Measurements from ENCODE around the gene FLNA.

The FLNA gene

DNA sequence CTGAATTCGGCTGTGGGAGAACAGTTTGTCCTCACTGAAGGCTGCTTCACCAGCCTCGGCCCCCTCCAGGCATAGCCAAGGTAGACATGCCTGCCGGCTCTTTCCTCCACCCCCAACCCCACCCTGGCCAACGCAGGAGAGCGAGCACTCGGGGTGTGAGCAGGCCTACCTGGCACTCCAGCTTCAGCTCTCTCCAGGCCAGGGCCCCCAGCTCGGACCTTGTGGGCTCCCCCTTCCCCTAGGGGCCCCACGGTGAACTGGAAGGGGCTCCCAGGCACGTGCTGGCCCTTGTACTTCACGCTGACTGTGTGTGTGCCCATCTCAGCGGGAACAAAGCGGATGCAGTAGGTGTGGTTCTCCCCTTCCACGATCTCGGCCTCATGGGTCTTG is 22.4 kb downstream of the FLNA start:
- Histone ChIP-seq H3K9me2 (replicated peaks; ENCODE audit: insufficient read depth, low read length) (no peaks in the 10 kb centered on the region), H3K4me3 (ENCODE audit: low read length) (no peak overlapping the region), H3K9ac (ENCODE audit: low read length) (no peak overlapping the region), H3K4me2 (ENCODE audit: low read depth, low read length) (no peak overlapping the region), H3F3A (ENCODE audit: insufficient read depth, low read length) (no peaks in the 10 kb centered on the region), H3K4me1 (ENCODE audit: low read length) (no peaks in the 10 kb centered on the region), H3K27ac (ENCODE audit: low read length) (no peak overlapping the region), H4K20me1 (ENCODE audit: insufficient read depth, low read length) (no peaks in the 10 kb centered on the region), H3K9me3 (replicated peaks; ENCODE audit: insufficient read depth, low read length) (no peaks in the 10 kb centered on the region), H2AFZ (ENCODE audit: low read length) (no peak overlapping the region), H3K36me3 (replicated peaks; ENCODE audit: insufficient read depth, low read length) (no peaks in the 10 kb centered on the region), H3K79me2 (ENCODE audit: low read length) (no peaks in the 10 kb centered on the region), H3K27me3 (replicated peaks; ENCODE audit: insufficient read depth, low read length) (no peaks in the 10 kb centered on the region)
- no peak for DNase-seq
- TF ChIP-seq CTCF (IDR thresholded peaks at IDR 0.05; ENCODE audit: low read length) (no peak), EZH2 (optimal IDR thresholded peaks at IDR 0.05; ENCODE audit: low read depth, low read length) (no peak), EZH2phosphoT487 (IDR thresholded peaks at IDR 0.05; ENCODE audit: low read length) (no peak)

DNA sequence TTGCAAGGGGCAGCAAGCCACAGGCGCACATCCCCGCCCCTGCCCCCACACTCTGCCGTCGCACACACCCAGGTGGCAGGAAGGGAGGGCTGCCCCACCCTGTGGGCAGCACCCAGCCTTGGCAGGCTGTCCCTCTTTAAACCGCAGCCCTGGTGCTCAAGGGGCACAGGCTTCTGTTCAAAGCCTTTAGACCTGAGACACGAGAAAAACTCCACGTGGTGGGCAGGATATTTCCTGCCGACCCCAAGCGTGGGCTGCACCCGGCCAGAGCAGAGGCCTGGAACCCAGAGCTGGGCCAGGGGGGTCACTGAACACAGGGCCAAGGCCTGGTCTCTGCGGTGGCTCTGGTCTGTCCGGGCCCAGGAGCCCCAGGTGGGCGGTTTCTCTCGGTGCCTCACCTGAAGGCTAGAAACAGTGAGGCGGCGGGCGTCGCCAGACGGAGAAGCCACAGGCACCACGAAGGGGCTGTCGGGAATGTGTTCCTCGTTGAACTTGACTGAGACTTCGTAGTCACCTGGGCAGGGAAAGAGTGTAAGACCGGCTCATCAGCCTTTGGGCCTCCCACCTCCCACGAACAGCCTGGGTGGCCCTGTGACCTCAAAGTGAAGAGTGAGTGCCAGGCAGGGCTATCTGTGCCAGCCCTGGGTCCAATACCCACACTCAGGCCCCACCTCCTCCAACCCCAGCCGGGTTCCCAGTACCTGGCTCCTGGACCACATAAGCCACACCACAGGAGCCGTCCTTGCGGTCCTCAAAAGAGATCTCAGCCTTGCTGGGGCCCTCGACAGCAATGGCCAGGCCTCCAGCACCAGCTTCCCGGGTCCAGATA is 23.0 kb downstream of the FLNA start:
- Histone ChIP-seq H3K4me3 (ENCODE audit: low read length) (no peak overlapping the region), H3K9me3 (replicated peaks; ENCODE audit: insufficient read depth, low read length) (no peaks in the 10 kb centered on the region), H3K9ac (ENCODE audit: low read length) (no peak overlapping the region), H3K4me2 (ENCODE audit: low read depth, low read length) (no peak overlapping the region), H3K79me2 (ENCODE audit: low read length) (no peaks in the 10 kb centered on the region), H4K20me1 (ENCODE audit: insufficient read depth, low read length) (no peaks in the 10 kb centered on the region), H3F3A (ENCODE audit: insufficient read depth, low read length) (no peaks in the 10 kb centered on the region), H3K27me3 (replicated peaks; ENCODE audit: insufficient read depth, low read length) (no peaks in the 10 kb centered on the region), H3K36me3 (replicated peaks; ENCODE audit: insufficient read depth, low read length) (no peaks in the 10 kb centered on the region), H3K27ac (ENCODE audit: low read length) (no peak overlapping the region), H3K4me1 (ENCODE audit: low read length) (no peaks in the 10 kb centered on the region), H2AFZ (ENCODE audit: low read length) (no peak overlapping the region), H3K9me2 (replicated peaks; ENCODE audit: insufficient read depth, low read length) (no peaks in the 10 kb centered on the region)
- no peak for DNase-seq
- TF ChIP-seq EZH2phosphoT487 (IDR thresholded peaks at IDR 0.05; ENCODE audit: low read length) = no peak
- TF ChIP-seq CTCF (IDR thresholded peaks at IDR 0.05; ENCODE audit: low read length) = no peak
- TF ChIP-seq EZH2 (optimal IDR thresholded peaks at IDR 0.05; ENCODE audit: low read depth, low read length) = no peak

GRCh38 chrX:154350429-154351182 is 23.8 kb downstream of the FLNA start:
- Histone ChIP-seq H3K36me3 (replicated peaks; ENCODE audit: insufficient read depth, low read length) (no peaks in the 10 kb centered on the region), H3K27me3 (replicated peaks; ENCODE audit: insufficient read depth, low read length) (no peaks in the 10 kb centered on the region)

More at GRCh38 chrX:154350429-154351182, 23.8 kb downstream of the FLNA start:
- Histone ChIP-seq H3K27ac (ENCODE audit: low read length) (no peak overlapping the region), H3K4me2 (ENCODE audit: low read depth, low read length) (no peak overlapping the region), H3K4me3 (ENCODE audit: low read length) (no peak overlapping the region), H3K9me3 (replicated peaks; ENCODE audit: insufficient read depth, low read length) (no peaks in the 10 kb centered on the region), H3K79me2 (ENCODE audit: low read length) (no peaks in the 10 kb centered on the region), H3K9ac (ENCODE audit: low read length) (no peak overlapping the region), H3K4me1 (ENCODE audit: low read length) (no peaks in the 10 kb centered on the region), H3K9me2 (replicated peaks; ENCODE audit: insufficient read depth, low read length) (no peaks in the 10 kb centered on the region), H3F3A (ENCODE audit: insufficient read depth, low read length) (no peaks in the 10 kb centered on the region), H2AFZ (ENCODE audit: low read length) (no peak overlapping the region), H4K20me1 (ENCODE audit: insufficient read depth, low read length) (no peaks in the 10 kb centered on the region)
- TF ChIP-seq EZH2 (optimal IDR thresholded peaks at IDR 0.05; ENCODE audit: low read depth, low read length) (no peak), CTCF (IDR thresholded peaks at IDR 0.05; ENCODE audit: low read length) (no peak), EZH2phosphoT487 (IDR thresholded peaks at IDR 0.05; ENCODE audit: low read length) (no peak)
- DNase-seq = no peak
